Type B pancreatic cell (in vitro differentiated cells): Measurements from ENCODE around the gene SERPINI1. TPM values are rescaled to one million over a fixed set of nuclear protein-coding genes. Genes with fewer than 3 reads are reported as not detected.

Experiments used
- DNase-seq: peaks from one replicate; pipeline ENCODE4 v3.0.0; 2021; ENCODE audit warnings: mixed read lengths; ENCODE audit not compliant: unreplicated experiment; ENCODE audit errors: extremely low spot score
- H3K27ac Mint-ChIP-seq: 2 replicates; pipeline ENCODE4 v1.8.0; 2021; ENCODE audit warnings: mild to moderate bottlenecking, mixed read lengths
- H3K27me3 Mint-ChIP-seq: 2 replicates; pipeline ENCODE4 v1.8.0; 2021; ENCODE audit warnings: mixed read lengths
- H3K36me3 Mint-ChIP-seq: 2 replicates; pipeline ENCODE4 v1.8.0; 2021; ENCODE audit warnings: mixed read lengths
- H3K4me1 Mint-ChIP-seq: one replicate; pipeline ENCODE4 v1.8.0; 2021; ENCODE audit warnings: mixed read lengths; ENCODE audit not compliant: unreplicated experiment
- H3K4me3 Mint-ChIP-seq: 2 replicates; pipeline ENCODE4 v1.8.0; 2021; ENCODE audit warnings: mild to moderate bottlenecking, mixed read lengths
- H3K9me3 Mint-ChIP-seq: 2 replicates; pipeline ENCODE4 v1.8.0; 2021; ENCODE audit warnings: mixed read lengths
- total RNA-seq: library from RNA; stranded (reverse); gene quantifications from 2 replicates; pipeline ENCODE4 v1.2.1, GENCODE V29; 2021; ENCODE audit warnings: low replicate concordance
- TF ChIP-seq, protein P1 (sequence below): fragments of 200-600 bp; sonication (generic); conservative IDR thresholded peaks from 2 replicates; pipeline ENCODE4 v1.5.0; 2021; ENCODE audit warnings: antibody characterized with exemption, mild to moderate bottlenecking

Gene SERPINI1
- total RNA-seq, 1 donor from 2014 or later = 27.2 TPM

DNA sequence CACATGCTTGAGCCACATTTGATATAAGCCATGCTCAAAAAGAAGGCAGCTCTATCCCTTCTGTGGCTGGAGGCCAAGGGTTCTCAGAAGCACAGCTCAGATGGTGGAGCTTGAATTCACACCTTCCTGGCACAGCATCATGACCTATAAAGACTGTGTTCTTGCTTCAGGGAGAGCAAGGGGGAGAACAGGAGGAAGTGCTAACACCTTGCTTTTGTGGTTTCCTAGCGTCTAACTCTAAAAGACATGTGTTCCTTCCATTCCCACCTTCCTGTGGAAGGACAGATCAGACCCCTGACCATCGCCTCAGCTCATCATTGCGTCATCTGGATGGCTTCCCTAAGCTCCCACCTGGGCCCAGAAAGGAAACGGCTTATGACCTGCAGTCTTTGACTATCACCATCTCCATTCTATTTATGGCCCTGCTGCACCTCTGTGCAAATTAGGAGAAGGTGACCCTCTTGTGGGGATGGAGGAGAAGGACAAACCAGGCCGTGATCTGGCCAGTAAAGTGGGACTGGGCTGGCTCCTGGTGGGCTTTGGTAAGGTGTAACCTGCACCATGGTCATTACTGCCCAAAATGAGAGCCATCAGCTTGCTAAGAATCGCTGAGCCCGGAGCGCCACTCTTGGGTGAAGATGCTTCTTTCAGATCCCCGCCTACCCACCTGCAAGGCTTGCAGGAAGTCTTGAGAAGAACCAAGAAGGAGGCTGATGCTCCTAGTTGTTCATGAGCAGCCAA lies 128.5 kb downstream of the SERPINI1 start:
- DNase-seq = no peak
- Mint-ChIP-seq H3K36me3 (no peaks in the 10 kb centered on the region), H3K27ac (no peak overlapping the region), H3K4me1 (no peaks in the 10 kb centered on the region), H3K4me3 (no peak overlapping the region), H3K9me3 (no peaks in the 10 kb centered on the region), H3K27me3 (no peaks in the 10 kb centered on the region)
- TF ChIP-seq, protein P1, sequence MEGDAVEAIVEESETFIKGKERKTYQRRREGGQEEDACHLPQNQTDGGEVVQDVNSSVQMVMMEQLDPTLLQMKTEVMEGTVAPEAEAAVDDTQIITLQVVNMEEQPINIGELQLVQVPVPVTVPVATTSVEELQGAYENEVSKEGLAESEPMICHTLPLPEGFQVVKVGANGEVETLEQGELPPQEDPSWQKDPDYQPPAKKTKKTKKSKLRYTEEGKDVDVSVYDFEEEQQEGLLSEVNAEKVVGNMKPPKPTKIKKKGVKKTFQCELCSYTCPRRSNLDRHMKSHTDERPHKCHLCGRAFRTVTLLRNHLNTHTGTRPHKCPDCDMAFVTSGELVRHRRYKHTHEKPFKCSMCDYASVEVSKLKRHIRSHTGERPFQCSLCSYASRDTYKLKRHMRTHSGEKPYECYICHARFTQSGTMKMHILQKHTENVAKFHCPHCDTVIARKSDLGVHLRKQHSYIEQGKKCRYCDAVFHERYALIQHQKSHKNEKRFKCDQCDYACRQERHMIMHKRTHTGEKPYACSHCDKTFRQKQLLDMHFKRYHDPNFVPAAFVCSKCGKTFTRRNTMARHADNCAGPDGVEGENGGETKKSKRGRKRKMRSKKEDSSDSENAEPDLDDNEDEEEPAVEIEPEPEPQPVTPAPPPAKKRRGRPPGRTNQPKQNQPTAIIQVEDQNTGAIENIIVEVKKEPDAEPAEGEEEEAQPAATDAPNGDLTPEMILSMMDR = no peak

DNA sequence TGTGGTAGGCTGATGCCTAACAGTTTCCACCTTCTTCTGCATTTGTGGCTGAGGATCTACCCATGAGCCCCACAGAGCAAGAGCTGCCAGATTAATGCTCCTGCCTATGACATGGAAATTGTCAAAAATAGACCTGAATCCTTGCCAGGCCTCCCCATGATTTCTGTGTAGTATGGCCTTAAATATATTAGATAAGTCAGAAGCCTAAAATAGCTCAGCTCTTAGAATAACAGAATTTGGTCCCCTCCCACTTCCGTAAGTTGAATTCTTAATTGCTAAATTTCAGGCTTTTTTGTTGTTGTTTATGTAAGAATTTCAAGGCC lies 129.0 kb downstream of the SERPINI1 start:
- no peaks in the 10 kb centered on the region for H3K4me1 Mint-ChIP-seq
- DNase-seq = no peak
- no peak overlapping the region for H3K27ac Mint-ChIP-seq
- H3K27me3 Mint-ChIP-seq = no peaks in the 10 kb centered on the region
- no peaks in the 10 kb centered on the region for H3K9me3 Mint-ChIP-seq
- TF ChIP-seq, protein P1 = no peak
- no peak overlapping the region for H3K4me3 Mint-ChIP-seq
- H3K36me3 Mint-ChIP-seq = no peaks in the 10 kb centered on the region

DNA sequence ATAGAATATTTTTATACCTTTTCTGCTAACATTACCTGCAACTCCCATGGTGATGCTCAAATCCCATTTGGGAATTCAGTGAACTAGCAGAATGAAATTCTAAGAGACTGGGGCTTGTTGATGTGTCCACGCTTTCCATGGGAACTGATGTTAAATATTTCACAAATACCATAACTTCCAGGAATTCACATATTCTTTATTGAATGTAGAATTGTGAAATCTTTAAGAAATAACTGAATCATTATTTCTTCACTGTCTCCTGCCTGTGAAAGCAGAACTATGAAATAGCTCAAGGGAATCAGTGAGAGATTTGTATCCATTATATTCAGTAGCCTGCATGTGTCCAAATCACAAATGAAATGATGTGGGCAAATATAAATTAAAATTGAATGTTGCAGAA lies 130.8 kb downstream of the SERPINI1 start:
- H3K27ac Mint-ChIP-seq = no peak overlapping the region
- no peak overlapping the region for H3K4me3 Mint-ChIP-seq
- no peaks in the 10 kb centered on the region for H3K9me3 Mint-ChIP-seq
- no peak for DNase-seq
- no peaks in the 10 kb centered on the region for H3K36me3 Mint-ChIP-seq
- no peaks in the 10 kb centered on the region for H3K27me3 Mint-ChIP-seq
- TF ChIP-seq, protein P1 = no peak
- H3K4me1 Mint-ChIP-seq = no peaks in the 10 kb centered on the region

DNA sequence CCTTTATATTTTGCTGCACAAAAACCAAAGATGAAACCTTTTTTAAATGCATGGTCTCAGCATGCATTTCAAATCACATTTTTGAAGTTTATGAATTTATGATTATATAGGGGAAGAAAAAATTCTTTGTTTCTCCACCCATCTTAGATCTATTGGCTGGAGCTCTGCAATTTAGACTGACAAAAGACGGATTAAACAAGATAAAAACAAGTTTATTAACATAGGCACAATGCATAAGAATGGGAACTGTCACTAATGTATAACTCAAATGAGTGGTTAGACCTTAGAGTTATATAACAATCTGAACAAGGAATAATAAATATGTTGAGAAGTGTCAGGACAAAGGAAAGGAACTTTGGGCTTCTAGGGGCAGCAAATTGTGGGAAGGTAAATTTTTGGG lies 132.5 kb downstream of the SERPINI1 start:
- Mint-ChIP-seq H3K4me1 (no peaks in the 10 kb centered on the region), H3K9me3 (no peaks in the 10 kb centered on the region), H3K36me3 (no peaks in the 10 kb centered on the region), H3K4me3 (no peak overlapping the region), H3K27ac (no peak overlapping the region), H3K27me3 (no peaks in the 10 kb centered on the region)
- DNase-seq = no peak
- TF ChIP-seq, protein P1 = no peak

DNA sequence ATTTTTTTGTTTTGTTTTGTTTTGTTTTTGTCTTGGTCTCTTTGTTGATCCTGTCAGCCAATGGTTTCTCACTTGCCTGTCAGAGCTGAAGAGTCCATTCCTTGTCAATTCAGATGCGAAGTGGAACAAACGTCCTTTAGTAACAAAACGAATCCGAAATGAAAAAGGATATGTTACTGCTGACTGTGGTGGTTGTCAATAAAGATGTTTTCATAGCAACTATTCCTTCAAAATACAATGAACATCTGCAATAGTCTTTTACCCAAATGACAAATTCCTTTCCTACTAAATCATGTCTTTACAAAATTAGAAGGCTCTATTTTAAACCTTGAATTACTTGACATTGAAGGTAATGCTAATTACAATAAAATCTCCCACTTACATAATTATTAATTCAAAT lies 134.7 kb downstream of the SERPINI1 start:
- TF ChIP-seq, protein P1 = no peak
- Mint-ChIP-seq H3K9me3 (no peaks in the 10 kb centered on the region), H3K4me3 (no peak overlapping the region), H3K4me1 (no peaks in the 10 kb centered on the region), H3K36me3 (no peaks in the 10 kb centered on the region), H3K27me3 (no peaks in the 10 kb centered on the region), H3K27ac (no peak overlapping the region)
- DNase-seq = no peak

DNA sequence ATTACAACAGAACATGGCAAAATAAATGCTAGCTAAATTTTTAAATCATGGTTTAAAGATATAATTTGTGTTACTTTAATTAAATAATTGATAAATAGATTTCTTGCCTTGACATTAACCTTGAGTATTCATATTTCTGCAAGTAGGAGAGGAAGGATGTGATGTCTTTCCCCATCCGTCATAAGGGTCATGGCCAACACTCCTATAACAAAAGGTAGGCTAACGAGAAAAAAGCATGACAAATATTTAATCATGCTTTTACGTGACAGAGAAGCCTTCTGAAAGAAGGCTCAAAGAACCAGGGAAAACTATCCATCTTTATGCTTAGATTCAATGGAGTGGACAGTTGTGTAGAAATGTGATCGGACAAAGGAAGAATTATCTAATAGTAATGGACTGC lies 135.2 kb downstream of the SERPINI1 start:
- no peaks in the 10 kb centered on the region for H3K36me3 Mint-ChIP-seq
- no peak overlapping the region for H3K4me3 Mint-ChIP-seq
- H3K27ac Mint-ChIP-seq = no peak overlapping the region
- no peaks in the 10 kb centered on the region for H3K9me3 Mint-ChIP-seq
- H3K4me1 Mint-ChIP-seq = no peaks in the 10 kb centered on the region
- TF ChIP-seq, protein P1 = no peak
- no peaks in the 10 kb centered on the region for H3K27me3 Mint-ChIP-seq
- DNase-seq = no peak
